ENCODE measurements around the gene NAV3.

DNA sequence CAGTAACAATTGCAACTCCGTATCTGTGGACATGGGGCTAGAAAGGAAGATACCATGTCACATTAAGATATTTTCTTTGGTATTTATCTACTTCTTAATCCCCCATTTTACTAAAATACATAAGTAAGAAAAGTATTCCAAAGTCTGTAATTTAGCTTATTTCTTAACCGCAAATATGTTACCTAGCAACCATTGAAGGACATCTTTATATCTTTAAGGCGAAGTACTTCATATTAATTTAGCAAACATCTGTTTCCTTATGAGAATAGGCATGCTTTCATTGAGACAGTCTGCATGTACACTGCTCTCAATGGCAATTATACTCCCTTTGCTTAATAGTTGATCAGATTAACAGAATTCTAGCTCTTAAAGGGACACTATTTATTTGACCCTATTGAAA is 88.8 kb downstream of the NAV3 start:
- TF ChIP-seq, protein P1, sequence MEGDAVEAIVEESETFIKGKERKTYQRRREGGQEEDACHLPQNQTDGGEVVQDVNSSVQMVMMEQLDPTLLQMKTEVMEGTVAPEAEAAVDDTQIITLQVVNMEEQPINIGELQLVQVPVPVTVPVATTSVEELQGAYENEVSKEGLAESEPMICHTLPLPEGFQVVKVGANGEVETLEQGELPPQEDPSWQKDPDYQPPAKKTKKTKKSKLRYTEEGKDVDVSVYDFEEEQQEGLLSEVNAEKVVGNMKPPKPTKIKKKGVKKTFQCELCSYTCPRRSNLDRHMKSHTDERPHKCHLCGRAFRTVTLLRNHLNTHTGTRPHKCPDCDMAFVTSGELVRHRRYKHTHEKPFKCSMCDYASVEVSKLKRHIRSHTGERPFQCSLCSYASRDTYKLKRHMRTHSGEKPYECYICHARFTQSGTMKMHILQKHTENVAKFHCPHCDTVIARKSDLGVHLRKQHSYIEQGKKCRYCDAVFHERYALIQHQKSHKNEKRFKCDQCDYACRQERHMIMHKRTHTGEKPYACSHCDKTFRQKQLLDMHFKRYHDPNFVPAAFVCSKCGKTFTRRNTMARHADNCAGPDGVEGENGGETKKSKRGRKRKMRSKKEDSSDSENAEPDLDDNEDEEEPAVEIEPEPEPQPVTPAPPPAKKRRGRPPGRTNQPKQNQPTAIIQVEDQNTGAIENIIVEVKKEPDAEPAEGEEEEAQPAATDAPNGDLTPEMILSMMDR (IDR thresholded peaks at IDR 0.05) = no peak
- TF ChIP-seq EP300 (IDR thresholded peaks at IDR 0.05) (no peak), POLR2A (IDR thresholded peaks at IDR 0.05) (no peak)
